22Rv1 (cell line): ENCODE results near the gene HLF.

Experiments used
- H3K27ac ChIP-seq: fragments of 450-650 bp; 2 replicates; pipeline ENCODE4 v1.5.1; 2017
- ZFX ChIP-seq: fragments of 450-650 bp; IDR thresholded peaks from 2 replicates; pipeline ENCODE4 v1.6.1; 2017; ENCODE audit warnings: antibody characterized with exemption, borderline replicate concordance
- TF ChIP-seq, protein P1 (sequence below): fragments of 450-650 bp; IDR thresholded peaks from 2 replicates; pipeline ENCODE4 v1.5.1; 2017; ENCODE audit warnings: mild to moderate bottlenecking

Gene HLF

DNA sequence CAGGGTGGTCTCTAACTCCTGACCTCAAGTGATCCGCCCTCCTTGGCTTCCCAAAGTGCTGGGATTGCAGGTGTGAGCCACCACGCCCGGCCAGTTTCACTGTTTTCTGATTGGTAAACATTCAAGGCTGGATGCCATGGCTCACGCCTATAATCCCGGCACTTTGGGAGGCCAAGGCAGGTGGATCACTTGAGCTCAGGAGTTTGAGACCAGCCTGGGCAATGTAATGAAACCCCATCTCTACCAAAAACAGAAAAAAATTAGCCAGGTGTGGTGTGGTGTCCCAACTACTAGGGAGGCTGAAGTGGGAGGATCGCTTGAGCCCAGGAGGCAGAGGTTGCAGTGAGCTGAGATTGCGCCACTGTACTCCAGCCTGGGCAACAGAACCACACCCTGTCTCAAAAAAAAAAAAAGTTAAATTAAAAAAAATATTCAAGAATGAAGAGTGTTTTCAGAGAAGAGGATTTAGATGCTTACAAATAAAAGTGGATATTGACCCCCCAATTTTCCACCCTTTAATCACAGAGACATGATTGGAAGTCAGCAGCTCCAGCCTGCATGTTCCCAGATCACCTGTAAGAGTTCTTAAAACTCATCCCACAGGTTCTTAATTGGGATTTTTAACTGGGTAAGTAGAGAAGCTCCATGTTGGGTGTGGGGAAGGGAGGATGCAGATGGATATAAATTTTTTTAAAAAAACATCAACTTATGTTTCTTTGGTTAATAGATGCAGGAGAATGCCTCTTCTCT is 23.8 kb downstream of the HLF start:
- no peak overlapping the region for H3K27ac ChIP-seq
- TF ChIP-seq, protein P1, sequence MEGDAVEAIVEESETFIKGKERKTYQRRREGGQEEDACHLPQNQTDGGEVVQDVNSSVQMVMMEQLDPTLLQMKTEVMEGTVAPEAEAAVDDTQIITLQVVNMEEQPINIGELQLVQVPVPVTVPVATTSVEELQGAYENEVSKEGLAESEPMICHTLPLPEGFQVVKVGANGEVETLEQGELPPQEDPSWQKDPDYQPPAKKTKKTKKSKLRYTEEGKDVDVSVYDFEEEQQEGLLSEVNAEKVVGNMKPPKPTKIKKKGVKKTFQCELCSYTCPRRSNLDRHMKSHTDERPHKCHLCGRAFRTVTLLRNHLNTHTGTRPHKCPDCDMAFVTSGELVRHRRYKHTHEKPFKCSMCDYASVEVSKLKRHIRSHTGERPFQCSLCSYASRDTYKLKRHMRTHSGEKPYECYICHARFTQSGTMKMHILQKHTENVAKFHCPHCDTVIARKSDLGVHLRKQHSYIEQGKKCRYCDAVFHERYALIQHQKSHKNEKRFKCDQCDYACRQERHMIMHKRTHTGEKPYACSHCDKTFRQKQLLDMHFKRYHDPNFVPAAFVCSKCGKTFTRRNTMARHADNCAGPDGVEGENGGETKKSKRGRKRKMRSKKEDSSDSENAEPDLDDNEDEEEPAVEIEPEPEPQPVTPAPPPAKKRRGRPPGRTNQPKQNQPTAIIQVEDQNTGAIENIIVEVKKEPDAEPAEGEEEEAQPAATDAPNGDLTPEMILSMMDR, result no peak
- TF ChIP-seq ZFX, result no peak

DNA sequence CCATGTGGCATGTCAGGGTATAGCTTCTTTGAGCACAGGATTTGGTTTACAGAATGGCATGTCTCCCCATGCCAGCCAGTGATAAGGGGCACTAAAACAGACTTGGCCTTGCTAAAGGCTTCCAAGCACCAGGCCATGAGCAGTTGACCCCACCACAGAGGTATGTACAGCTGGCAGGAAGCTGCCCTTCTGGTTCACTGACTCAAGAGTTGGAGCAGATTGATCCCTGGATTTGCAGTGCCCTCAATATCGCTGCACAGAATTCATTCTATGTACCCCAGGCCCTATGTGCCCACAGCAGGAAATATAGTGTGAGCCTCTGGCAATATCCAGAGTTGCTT is 24.3 kb downstream of the HLF start:
- no peak for TF ChIP-seq ZFX
- TF ChIP-seq, protein P1, result no peak
- no peak overlapping the region for H3K27ac ChIP-seq

DNA sequence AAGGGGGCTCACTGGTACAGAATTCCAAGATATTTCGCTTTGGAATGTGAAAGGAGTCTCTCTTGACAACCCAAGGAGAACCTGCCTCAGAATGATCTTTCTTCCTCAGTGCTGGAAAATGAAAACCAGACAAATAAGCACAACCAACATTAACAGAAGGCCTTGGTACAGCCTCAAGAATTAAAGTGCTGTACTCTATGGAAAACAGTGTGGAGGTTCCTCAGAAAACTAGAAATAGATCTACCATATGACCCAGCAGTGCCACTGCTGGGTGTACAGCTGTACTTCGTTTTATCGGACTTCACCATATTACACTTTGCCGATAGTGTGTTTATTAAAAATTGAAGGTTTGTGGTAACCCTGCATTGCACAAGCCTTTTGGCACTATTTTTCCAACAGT is 25.2 kb downstream of the HLF start:
- no peak overlapping the region for H3K27ac ChIP-seq
- TF ChIP-seq, protein P1, result no peak
- no peak for TF ChIP-seq ZFX

DNA sequence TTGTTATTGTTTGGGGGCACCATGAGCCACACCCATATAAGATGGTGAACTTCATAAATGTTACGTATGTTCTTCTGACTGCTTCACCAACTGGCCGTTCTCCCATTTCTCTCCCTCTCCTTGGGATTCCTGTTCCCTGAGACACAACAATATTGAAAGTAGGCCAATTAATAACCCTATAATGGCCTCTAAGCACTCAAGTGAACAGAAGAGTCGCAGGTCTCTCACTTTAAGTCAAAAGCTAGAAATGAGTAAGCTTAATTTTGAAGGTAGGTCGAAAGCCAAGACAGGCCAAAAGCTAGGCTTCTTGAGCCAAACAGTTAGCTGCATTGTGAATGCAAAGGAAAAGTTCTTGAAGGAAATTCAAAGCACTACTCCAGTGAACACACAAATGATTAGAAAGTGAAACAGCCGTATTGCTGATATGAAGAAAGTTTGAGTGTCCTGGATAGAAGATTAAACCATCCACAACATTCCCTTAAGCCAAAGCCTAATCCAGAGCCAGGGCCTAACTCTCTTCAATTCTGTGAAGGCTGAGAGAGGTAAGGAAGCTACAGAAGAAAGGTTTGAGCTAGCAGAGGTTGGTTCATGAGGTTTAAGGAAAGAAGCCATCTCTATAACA is 25.8 kb downstream of the HLF start:
- TF ChIP-seq, protein P1, result no peak
- TF ChIP-seq ZFX, result no peak
- no peak overlapping the region for H3K27ac ChIP-seq

DNA sequence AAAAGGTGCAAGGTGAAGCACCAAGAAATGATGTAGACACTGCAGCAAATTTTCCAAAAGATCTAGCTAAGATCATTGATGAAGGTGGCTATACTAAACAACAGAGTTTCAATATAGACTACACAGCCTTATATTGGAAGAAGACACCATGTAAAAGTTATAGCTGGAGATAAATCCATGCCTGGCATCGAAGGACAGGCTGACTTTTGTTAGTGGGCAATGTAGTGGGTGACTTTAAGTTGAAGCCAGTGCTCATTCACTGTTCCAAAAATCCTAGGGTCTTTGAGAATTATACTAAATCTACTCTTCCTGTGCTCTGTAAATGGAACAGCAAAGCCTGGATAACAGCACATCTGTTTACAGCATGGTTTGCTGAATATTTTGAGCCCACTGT is 26.4 kb downstream of the HLF start:
- no peak for TF ChIP-seq ZFX
- TF ChIP-seq, protein P1, result no peak
- no peak overlapping the region for H3K27ac ChIP-seq

DNA sequence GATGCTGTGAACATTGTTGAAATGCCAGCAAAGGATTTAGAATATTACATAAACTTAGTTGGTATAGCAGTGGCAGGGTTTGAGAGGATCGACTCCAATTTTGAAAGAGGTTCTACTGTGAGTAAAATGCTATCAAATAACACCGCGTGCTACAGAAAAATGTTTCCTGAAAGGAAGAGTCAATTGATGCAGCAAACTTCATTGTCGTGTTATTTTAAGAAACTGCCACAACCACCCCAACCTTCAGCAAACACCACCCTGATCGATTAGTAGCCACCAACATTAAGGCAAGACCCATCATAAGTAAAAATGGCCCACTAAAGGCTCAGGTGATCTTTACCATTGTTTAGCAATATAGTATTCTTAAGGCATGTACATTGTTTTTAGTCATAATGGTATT is 27.3 kb downstream of the HLF start:
- no peak for TF ChIP-seq ZFX
- TF ChIP-seq, protein P1, result no peak
- no peak overlapping the region for H3K27ac ChIP-seq

DNA sequence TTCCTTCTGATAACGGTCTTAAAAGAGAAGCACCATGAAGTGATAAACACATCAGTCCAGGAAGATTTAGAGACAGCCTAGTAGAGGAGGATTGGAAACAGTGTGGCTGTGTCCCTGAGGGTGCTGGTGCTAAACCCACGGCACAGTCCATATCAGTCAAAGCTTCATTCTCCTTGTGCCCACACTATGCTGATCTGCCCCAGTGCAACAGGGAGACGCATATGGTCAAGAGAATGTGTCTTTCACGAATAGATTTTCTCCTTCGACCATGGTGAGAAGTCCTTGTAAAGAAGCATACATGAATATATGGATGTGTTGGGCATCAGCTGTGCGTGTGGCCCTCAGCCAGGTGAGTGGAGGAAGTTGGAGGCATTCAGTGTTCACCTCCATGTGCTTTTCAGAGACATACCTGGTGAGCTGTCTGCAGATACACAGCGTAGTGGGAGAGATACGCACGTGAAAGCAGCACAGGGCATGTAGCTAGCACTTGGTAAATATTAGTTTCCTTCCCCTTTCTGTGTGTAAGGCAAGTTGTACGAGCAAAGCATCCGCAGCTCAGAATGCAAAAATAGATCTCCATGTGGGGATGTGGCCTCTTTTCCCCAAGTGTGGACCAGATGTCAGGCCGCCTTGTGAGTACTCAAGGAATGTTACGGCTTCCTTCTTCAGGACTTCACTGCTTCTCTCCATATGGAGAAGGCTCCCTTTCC is 29.4 kb downstream of the HLF start:
- TF ChIP-seq, protein P1, result no peak
- H3K27ac ChIP-seq, result no peak overlapping the region
